Mesodermal cell (in vitro differentiated cells): ENCODE data around the gene TENT4A.

Experiments used
- H3K27ac ChIP-seq: 2 replicates; pipeline ENCODE4 v1.7.0; 2013; ENCODE audit warnings: mild to moderate bottlenecking, low read depth, low read length, moderate library complexity; ENCODE audit not compliant: severe bottlenecking
- H3K36me3 ChIP-seq: 2 replicates; pipeline ENCODE4 v1.7.1; 2013; ENCODE audit warnings: mild to moderate bottlenecking, low read length, moderate library complexity; ENCODE audit not compliant: control insufficient read depth, insufficient read depth
- H3K4me1 ChIP-seq: one replicate; pipeline ENCODE4 v1.7.1; 2013; ENCODE audit warnings: mild to moderate bottlenecking, low read length; ENCODE audit not compliant: insufficient read depth, control insufficient read depth, poor library complexity, severe bottlenecking
- H3K4me3 ChIP-seq: 2 replicates; pipeline ENCODE4 v1.7.0; 2013; ENCODE audit warnings: low read length, control low read depth, mild to moderate bottlenecking; ENCODE audit not compliant: insufficient read depth, poor library complexity, severe bottlenecking; ENCODE audit errors: extremely low read depth
- H3K9me3 ChIP-seq: 2 replicates; pipeline ENCODE4 v1.7.1; 2013; ENCODE audit warnings: mild to moderate bottlenecking, low read length, moderate library complexity; ENCODE audit not compliant: control insufficient read depth
- WGBS, 2 experiments: methylation state at CpG; one replicate each; pipeline ENCODE4 v1.1.5; 2013; ENCODE audit warnings: missing lambda C conversion rate in 2 of 2; ENCODE audit not compliant: insufficient coverage in 2 of 2; 5-methylcytosine and 5-hydroxymethylcytosine counted together

Gene TENT4A

DNA sequence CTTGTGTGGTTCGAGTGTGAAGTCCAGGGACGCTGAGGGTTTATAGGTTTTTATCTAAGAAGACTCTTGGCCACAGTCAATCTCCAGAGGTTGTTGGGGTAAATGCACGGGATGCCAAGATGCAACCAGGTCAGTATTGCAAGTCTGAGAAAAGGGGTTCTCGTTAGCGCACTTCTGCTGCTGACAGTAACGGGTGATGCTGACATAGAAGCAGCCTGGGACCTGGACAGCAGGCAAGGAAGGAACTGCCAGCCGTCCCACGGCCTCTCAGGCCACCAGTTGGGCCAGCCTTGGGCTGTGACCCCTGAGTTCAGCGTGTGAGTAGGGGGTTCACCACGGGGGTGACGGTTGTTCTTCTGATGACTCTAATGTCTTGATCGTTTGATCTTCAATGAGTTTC is 39.0 kb downstream of the TENT4A start:
- H3K4me3 ChIP-seq, result no peak overlapping the region
- no peaks in the 10 kb centered on the region for H3K9me3 ChIP-seq
- H3K4me1 ChIP-seq, result no peaks in the 10 kb centered on the region
- H3K36me3 ChIP-seq, result peaks cover 96% of the 10 kb centered on the region
- 95 to 99% methylated on average over 11 to 12 of the region's 12 CpGs for WGBS, 2 experiments
- H3K27ac ChIP-seq, result no peak overlapping the region

DNA sequence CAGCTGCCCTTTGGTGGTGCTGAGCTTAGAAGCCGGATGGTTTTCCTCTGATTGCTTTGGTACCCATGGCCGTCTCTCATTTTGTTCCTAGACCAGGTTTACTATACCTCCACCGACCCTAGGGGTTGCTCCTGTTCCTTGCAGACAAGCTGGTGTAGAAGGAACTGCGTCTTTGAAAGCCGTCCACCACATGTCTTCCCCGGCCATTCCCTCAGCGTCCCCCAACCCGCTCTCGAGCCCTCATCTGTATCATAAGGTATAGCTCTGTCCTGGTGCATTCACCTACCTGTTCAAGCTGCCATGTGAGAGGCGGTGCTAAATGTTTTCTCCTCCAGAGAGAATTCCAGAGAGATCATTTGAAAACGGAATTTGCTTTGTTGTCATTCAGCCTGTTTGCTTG is 39.5 kb downstream of the TENT4A start:
- no peaks in the 10 kb centered on the region for H3K4me1 ChIP-seq
- no peak overlapping the region for H3K4me3 ChIP-seq
- H3K27ac ChIP-seq, result no peak overlapping the region
- 97 to 98% methylated on average over 9 to 10 of the region's 11 CpGs for WGBS, 2 experiments
- H3K36me3 ChIP-seq, result peaks cover 98% of the 10 kb centered on the region
- H3K9me3 ChIP-seq, result no peaks in the 10 kb centered on the region

DNA sequence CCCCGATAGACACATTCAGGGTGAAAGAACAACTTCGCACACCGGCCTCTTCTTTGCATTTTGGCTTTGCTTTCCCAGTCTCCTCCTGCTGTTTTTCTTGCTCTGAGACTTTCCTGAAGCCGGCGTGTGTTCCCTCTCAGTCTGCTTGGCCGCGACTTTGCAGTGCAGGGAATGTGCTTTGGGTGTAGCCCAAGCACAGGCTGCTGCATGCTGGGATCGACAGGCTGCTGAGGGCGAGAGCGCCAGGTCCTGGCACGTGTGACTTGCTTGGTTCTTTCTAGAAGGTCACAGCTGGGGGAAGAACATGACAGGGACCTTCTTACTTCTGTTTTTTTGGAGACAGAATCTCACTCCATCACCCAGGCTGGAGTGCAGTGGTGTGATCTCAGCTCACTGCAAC is 40.6 kb downstream of the TENT4A start:
- no peaks in the 10 kb centered on the region for H3K4me1 ChIP-seq
- H3K27ac ChIP-seq, result no peak overlapping the region
- no peaks in the 10 kb centered on the region for H3K9me3 ChIP-seq
- 94 to 98% methylated on average over 7 to 11 of the region's 11 CpGs for WGBS, 2 experiments
- H3K4me3 ChIP-seq, result no peak overlapping the region
- peaks cover 98% of the 10 kb centered on the region for H3K36me3 ChIP-seq

- Histone ChIP-seq H3K4me1 (no peaks in the 10 kb centered on the region), H3K36me3 (peaks cover 92% of the 10 kb centered on the region), H3K9me3 (no peaks in the 10 kb centered on the region), H3K4me3 (no peak overlapping the region), H3K27ac (no peak overlapping the region)
- 95 to 96% methylated on average over 26 to 27 of the region's 29 CpGs for WGBS, 2 experiments
These were observed 41.5 kb downstream of the TENT4A start for GRCh38 chr5:6754766-6755165.

DNA sequence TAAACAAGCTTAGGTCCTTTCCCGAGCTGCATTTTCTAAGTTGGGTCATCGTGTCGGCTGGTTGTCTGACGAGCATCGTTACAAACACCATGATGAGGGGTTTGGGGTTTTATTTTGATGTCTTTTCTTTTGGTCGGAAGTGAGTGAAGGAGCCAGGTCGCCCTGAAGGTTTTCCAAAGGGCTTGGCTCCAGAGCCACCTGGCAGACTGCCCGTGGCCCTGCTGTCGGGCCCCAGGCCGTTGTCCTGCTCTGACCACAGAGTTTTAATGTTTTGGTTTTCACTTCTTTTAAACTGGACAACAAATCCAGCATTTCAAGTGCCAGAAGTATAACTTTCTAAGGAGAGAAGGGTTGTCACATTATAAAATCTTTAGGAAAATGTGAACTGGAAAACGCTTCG is 42.3 kb downstream of the TENT4A start:
- Histone ChIP-seq H3K36me3 (peaks cover 86% of the 10 kb centered on the region), H3K4me1 (no peaks in the 10 kb centered on the region), H3K27ac (no peak overlapping the region), H3K9me3 (no peaks in the 10 kb centered on the region), H3K4me3 (no peak overlapping the region)
- WGBS, 2 experiments, result 98 to 100% methylated on average over 2 to 11 of the region's 12 CpGs

GRCh38 chr5:6755941-6756340 is 42.7 kb downstream of the TENT4A start:
- peaks cover 82% of the 10 kb centered on the region for H3K36me3 ChIP-seq

DNA sequence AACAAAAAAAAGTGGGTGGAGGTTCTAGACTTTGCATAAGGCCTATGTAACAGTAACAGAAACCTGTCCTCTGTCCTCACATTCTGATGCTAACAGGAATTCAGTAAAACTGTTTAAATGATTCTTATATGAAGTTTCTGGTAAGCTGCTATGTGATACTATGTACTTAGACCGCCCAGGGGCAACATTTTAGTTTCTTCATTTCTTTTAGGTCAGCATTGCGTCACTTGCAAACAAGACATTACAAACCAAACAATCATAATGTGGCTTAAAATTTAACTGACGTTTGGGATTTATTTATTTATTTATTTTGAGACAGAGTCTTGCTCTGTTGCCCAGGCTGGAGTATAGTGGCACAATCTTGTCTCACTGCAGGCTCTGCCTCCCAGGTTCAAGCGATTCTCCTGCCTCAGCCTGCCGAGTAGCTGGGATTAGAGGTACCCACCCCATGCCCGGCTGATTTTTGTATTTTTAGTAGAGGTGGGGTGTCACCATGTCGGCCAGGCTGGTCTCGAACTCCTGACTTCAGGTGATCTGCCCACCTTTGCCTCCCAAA is 44.3 kb downstream of the TENT4A start:
- H3K4me3 ChIP-seq, result no peak overlapping the region
- WGBS, 2 experiments, result 96 to 100% methylated on average over 3 to 5 of the region's 8 CpGs
- H3K36me3 ChIP-seq, result peaks cover 66% of the 10 kb centered on the region
- no peak overlapping the region for H3K27ac ChIP-seq
- H3K9me3 ChIP-seq, result no peaks in the 10 kb centered on the region
- no peaks in the 10 kb centered on the region for H3K4me1 ChIP-seq

More at GRCh38 chr5:6755941-6756340, 42.7 kb downstream of the TENT4A start:
- Histone ChIP-seq H3K4me1 (no peaks in the 10 kb centered on the region), H3K27ac (no peak overlapping the region), H3K9me3 (no peaks in the 10 kb centered on the region), H3K4me3 (no peak overlapping the region)
- WGBS, 2 experiments, result 95 to 97% methylated on average over 14 to 17 of the region's 17 CpGs

GRCh38 chr5:6758236-6758635 is 45.0 kb downstream of the TENT4A start:
- H3K4me3 ChIP-seq, result no peak overlapping the region
- H3K9me3 ChIP-seq, result no peaks in the 10 kb centered on the region
- WGBS, 2 experiments, result 95 to 96% methylated on average over 3 to 6 of the region's 6 CpGs
- no peak overlapping the region for H3K27ac ChIP-seq
- H3K4me1 ChIP-seq, result no peaks in the 10 kb centered on the region
- H3K36me3 ChIP-seq, result peaks cover 59% of the 10 kb centered on the region

DNA sequence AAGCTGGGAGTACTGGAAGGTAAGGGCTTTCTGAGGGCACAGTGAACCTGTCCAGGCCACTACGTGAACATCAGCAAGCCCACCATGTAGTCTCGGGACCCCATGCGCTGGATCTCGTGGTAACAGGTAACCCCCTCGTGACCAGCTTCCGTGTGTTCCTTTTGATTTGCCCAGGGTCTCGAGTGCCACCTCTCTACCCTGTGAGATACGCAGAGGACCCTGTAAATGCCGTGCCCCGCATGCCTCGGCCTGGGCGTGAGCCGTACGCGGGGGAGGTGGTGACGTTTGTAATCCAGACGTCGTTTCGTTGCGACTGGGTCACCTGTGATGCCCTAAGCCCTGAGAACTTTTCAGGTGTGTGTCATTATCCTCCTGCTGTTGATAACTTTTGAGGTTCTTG is 45.5 kb downstream of the TENT4A start:
- peaks cover 54% of the 10 kb centered on the region for H3K36me3 ChIP-seq
- no peaks in the 10 kb centered on the region for H3K4me1 ChIP-seq
- 97 to 99% methylated on average over 20 of the region's 20 CpGs for WGBS, 2 experiments
- no peaks in the 10 kb centered on the region for H3K9me3 ChIP-seq
- no peak overlapping the region for H3K27ac ChIP-seq
- H3K4me3 ChIP-seq, result no peak overlapping the region

GRCh38 chr5:6759401-6759800 is 46.2 kb downstream of the TENT4A start:
- H3K4me1 ChIP-seq, result no peaks in the 10 kb centered on the region
- H3K9me3 ChIP-seq, result no peaks in the 10 kb centered on the region
- no peak overlapping the region for H3K27ac ChIP-seq
- peaks cover 48% of the 10 kb centered on the region for H3K36me3 ChIP-seq
- WGBS, 2 experiments, result 85 to 90% methylated on average over 8 to 9 of the region's 9 CpGs
- no peak overlapping the region for H3K4me3 ChIP-seq

DNA sequence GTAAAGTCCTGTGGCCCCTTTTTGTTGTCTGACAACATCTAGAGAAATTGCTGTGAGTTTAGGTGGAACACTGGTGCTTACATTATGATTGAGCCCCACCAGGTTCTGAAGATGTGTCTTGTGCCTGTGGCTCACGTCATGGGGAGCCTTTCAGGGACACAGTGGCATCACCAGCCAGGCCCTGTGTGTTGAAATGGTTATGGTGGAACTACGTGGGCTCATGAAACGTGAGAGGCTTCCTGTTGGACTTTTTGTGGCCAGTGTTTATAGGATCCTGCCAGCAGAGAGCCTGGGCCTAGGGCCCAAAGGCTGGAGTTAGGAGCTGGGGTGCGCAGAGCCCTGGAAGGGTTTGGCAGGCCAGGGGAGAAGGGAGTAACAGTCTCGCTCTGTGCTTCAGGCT is 46.8 kb downstream of the TENT4A start:
- no peak overlapping the region for H3K4me3 ChIP-seq
- H3K27ac ChIP-seq, result no peak overlapping the region
- no peaks in the 10 kb centered on the region for H3K9me3 ChIP-seq
- 95 to 100% methylated on average over 2 to 4 of the region's 5 CpGs for WGBS, 2 experiments
- H3K4me1 ChIP-seq, result no peaks in the 10 kb centered on the region
- peaks cover 42% of the 10 kb centered on the region for H3K36me3 ChIP-seq
